GM13976 (cell line): Measurements from ENCODE around the gene ASPM.

ENCODE experiments used
- DNase-seq: peaks from one replicate; pipeline ENCODE4 v3.0.0; 2012; ENCODE audit warnings: low spot score
- in situ Hi-C: fragments of 300-500 bp; cut with MboI; formaldehyde crosslinking; loops from one replicate; pipeline ENCODE4 v1.12.0; 2022; ENCODE audit warnings: low sequenced_read_pairs, mixed read lengths, inconsistent platforms; ENCODE audit not compliant: unreplicated experiment
- TF ChIP-seq, protein P1 (sequence below): IDR thresholded peaks from 2 replicates; pipeline ENCODE4 v1.5.1; 2012; ENCODE audit warnings: borderline replicate concordance, mild to moderate bottlenecking; ENCODE audit not compliant: insufficient read depth; ENCODE audit errors: extremely low read depth, missing control alignments, control extremely low read depth

ASPM gene, protein sequence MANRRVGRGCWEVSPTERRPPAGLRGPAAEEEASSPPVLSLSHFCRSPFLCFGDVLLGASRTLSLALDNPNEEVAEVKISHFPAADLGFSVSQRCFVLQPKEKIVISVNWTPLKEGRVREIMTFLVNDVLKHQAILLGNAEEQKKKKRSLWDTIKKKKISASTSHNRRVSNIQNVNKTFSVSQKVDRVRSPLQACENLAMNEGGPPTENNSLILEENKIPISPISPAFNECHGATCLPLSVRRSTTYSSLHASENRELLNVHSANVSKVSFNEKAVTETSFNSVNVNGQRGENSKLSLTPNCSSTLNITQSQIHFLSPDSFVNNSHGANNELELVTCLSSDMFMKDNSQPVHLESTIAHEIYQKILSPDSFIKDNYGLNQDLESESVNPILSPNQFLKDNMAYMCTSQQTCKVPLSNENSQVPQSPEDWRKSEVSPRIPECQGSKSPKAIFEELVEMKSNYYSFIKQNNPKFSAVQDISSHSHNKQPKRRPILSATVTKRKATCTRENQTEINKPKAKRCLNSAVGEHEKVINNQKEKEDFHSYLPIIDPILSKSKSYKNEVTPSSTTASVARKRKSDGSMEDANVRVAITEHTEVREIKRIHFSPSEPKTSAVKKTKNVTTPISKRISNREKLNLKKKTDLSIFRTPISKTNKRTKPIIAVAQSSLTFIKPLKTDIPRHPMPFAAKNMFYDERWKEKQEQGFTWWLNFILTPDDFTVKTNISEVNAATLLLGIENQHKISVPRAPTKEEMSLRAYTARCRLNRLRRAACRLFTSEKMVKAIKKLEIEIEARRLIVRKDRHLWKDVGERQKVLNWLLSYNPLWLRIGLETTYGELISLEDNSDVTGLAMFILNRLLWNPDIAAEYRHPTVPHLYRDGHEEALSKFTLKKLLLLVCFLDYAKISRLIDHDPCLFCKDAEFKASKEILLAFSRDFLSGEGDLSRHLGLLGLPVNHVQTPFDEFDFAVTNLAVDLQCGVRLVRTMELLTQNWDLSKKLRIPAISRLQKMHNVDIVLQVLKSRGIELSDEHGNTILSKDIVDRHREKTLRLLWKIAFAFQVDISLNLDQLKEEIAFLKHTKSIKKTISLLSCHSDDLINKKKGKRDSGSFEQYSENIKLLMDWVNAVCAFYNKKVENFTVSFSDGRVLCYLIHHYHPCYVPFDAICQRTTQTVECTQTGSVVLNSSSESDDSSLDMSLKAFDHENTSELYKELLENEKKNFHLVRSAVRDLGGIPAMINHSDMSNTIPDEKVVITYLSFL (N-terminal part only)

DNA sequence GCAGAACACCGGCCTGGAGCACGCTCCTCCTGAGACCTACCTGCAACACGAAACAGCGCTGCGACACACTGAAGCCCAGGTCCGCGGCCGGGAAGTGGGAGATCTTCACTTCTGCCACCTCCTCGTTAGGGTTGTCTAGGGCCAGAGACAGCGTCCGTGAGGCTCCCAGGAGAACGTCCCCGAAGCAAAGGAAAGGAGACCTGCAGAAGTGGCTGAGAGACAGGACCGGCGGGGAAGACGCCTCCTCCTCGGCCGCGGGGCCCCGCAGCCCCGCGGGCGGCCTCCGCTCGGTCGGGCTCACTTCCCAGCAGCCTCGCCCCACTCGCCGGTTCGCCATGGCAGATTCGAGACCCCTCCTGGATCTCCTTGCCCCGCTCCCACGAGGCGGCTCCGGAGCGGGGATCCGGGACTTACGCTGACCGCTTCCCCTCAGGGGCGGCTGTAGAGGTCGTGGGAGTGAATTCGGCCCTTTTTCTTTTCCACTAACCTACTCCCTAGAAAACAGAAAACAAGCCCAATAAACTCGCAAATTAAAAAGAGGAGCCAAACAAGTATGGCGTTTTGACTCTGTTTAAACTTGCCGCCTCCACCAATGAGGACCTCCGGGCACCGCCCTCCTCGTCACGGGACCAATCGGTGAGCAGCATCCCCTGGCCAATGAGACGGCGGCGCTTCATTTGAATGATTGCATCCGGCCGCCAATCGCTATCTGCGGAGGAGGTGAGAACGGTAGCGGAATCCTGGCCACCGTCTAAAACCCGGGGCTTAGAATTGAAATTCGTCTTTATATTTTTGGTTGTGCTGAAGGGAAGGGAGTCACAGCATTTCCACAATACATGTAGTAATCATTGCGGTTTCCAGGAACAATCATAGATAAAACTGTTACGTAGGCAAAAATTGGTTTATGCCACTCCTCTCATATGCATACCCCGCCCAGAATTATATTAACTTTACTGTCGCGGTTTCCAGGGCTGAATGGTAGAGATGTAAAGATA, at the start of gene ASPM:
TSS of gene ASPM (minus strand) at position 569 of the 995 bp plus-strand sequence. CDS start at position 337, 232 bp downstream.
- in situ Hi-C loops, result no loop called here

DNA sequence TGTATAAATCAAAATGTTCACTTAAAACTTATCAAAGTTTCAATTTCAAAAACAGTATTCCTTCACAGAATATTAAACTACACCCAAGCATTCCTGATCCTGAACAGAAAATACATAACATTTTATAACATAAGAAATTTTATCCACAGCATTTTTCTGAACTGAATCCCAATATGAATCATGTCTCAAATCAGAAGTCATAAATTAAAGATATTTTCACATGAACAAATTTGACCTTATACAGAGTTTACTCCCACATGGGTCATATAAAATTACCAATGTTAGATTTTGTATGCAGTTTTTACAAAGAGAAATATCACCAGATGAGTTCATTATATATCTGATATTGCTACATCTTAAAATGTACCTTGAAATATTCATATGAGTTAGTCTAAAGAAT, 48.6 kb upstream of the ASPM start:
- TF ChIP-seq, protein P1, sequence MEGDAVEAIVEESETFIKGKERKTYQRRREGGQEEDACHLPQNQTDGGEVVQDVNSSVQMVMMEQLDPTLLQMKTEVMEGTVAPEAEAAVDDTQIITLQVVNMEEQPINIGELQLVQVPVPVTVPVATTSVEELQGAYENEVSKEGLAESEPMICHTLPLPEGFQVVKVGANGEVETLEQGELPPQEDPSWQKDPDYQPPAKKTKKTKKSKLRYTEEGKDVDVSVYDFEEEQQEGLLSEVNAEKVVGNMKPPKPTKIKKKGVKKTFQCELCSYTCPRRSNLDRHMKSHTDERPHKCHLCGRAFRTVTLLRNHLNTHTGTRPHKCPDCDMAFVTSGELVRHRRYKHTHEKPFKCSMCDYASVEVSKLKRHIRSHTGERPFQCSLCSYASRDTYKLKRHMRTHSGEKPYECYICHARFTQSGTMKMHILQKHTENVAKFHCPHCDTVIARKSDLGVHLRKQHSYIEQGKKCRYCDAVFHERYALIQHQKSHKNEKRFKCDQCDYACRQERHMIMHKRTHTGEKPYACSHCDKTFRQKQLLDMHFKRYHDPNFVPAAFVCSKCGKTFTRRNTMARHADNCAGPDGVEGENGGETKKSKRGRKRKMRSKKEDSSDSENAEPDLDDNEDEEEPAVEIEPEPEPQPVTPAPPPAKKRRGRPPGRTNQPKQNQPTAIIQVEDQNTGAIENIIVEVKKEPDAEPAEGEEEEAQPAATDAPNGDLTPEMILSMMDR, result no peak
- in situ Hi-C loops, result no loop called here
- no peak for DNase-seq

More for the DNA sequence above, at the start of gene ASPM:
- TF ChIP-seq, protein P1, result no peak
- DNase-seq, result peak; percentile 93

DNA sequence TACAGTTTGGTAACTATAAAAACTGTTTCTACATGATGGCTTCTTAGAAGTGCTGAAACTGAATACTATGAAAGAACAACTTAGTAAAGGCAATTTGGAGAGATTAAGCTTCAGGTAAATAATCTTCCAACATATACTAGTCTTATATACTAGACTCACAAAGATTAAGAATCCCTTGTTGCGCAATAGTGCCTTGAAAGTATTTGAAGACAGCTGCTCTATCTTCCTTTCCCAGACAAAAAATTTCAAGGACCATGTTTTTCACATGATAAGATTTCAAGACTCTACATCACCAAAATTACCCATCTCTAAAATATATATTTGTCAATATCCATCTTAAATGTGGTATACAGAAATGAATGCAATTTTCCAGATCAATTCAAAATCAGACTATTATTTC, 37.7 kb upstream of the ASPM start:
- in situ Hi-C loops, result no loop called here
- TF ChIP-seq, protein P1, result no peak
- no peak for DNase-seq

DNA sequence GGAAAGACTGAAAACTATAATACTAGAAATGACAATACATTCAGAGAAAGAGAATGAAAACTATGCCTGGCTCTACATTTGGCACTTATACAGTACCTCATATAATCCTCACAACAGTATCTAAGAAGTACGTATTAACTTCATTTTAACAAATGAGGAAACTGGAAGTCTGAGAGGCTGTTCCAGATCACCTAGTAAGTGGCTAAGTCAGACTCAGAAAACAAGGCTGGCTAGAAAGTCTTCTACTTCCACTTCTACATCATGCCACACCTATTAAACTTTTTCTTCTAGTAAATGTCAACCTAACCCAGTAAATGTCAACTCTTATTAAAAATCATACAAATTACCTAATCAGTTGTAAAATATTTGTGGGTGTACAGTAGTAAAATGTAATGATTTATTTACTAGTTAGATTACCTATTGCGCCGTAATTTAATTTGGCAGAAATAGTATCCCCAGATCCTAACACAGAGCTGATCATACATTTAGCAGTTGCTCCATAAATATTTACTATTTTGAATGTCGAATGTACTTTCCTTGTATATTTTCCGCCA, 36.8 kb upstream of the ASPM start:
- TF ChIP-seq, protein P1, result no peak
- in situ Hi-C loops, result no loop called here
- no peak for DNase-seq

DNA sequence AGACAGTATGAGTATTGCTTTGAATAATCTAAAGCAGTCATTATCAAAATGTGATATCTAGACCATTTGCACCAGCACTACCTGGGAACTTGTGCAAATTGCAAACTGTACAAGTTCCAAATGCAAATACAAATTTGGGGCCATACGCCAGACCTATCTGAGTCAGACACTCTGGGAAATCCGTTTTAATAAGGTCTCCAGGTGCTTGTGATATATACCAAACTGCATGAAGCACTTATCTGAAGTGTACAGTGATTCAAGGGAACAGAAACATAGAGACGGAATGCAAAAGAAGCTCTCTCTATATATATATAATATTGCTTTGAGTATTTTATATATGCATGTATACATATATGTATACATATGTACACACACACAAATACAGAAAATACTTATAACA, 36.2 kb upstream of the ASPM start:
- in situ Hi-C loops, result no loop called here
- TF ChIP-seq, protein P1, result no peak
- no peak for DNase-seq
